ENCODE measurements around the gene KRT4. TPM values are rescaled to one million over a fixed set of nuclear protein-coding genes. Genes with fewer than 3 reads are reported as not detected.
A peak's percentile ranks its signal among the peaks of the same experiment; 100 is the strongest.

KRT4 gene
- total RNA-seq, 1 experiment from 2014 or later = not detected

GRCh38 chr12:52860102-52860823 is 46.3 kb upstream of the KRT4 start:
- RAD21 ChIA-PET (ENCODE audit: low non-redundant PET in 1 of 2, low total read pairs in 2 of 2, uncharacterized antibody in 2 of 2, unreplicated experiment in 2 of 2) = no interaction called here
- no peak overlapping the region for H3K9ac ChIP-seq (ENCODE audit: low read length)
- no TSS peak for BruUV-seq (replicated peaks)
- no peaks in the 10 kb centered on the region for H3K9me3 ChIP-seq (ENCODE audit: control insufficient read depth in 1 of 2, insufficient read depth in 1 of 2, low read depth in 1 of 2, low read length in 2 of 2)
- TF ChIP-seq ZFX (IDR thresholded peaks at IDR 0.05) (no peak), YY1 (IDR thresholded peaks at IDR 0.05; ENCODE audit: extremely low read depth, insufficient replicate concordance, low read depth, low read length) (no peak), ZNF274 (IDR thresholded peaks at IDR 0.05; ENCODE audit: low read depth, low read length) (no peak), SP1 (IDR thresholded peaks at IDR 0.05; ENCODE audit: low read depth) (no peak), TCF7L2 (IDR thresholded peaks at IDR 0.05; ENCODE audit: borderline replicate concordance, extremely low read depth, insufficient read depth, insufficient read length) (no peak), MAX (IDR thresholded peaks at IDR 0.05) (no peak)
- no peaks in the 10 kb centered on the region for H4K20me1 ChIP-seq (ENCODE audit: insufficient read depth)
- ATAC-seq = peak; percentile 61; the same call in 1 of the 2 replicates
- CTCF ChIA-PET = interaction anchor here (0.6 to 1.3 kb wide), 2 partner anchors 10 to 534 kb away, joined by 3 to 8 read pairs; no protein-coding TSS in a partner anchor
- H3K79me2 ChIP-seq (ENCODE audit: insufficient read depth, low read length) = no peaks in the 10 kb centered on the region
- no peaks in the 10 kb centered on the region for H3K27me3 ChIP-seq (ENCODE audit: insufficient read depth, low read length)
- no peak for DNase-seq (ENCODE audit: low read depth, low spot score)
- H3K4me1 ChIP-seq (ENCODE audit: control insufficient read depth in 1 of 2, insufficient read depth in 2 of 2, low read length in 2 of 2) = peaks cover 2 to 22% of the 10 kb centered on the region in 2 experiments; a peak in 3 of 4 replicates
- no peaks in the 10 kb centered on the region for H3K36me3 ChIP-seq (ENCODE audit: control insufficient read depth in 1 of 2, insufficient read depth in 2 of 2, low read length in 2 of 2)
- no peak overlapping the region for H2AFZ ChIP-seq (ENCODE audit: low read depth, low read length, poor library complexity, severe bottlenecking)
- POLR2A ChIA-PET = no interaction called here
- no peak overlapping the region for H3K4me3 ChIP-seq (replicated peaks in 1 of 2; ENCODE audit: low read depth in 1 of 2, low read length in 2 of 2)
- no peaks in the 10 kb centered on the region for H3K9me2 ChIP-seq (ENCODE audit: insufficient read depth)
- no peak overlapping the region for H3K4me2 ChIP-seq (ENCODE audit: low read length)
- intact Hi-C loops (cut with micrococcal nuclease) = loop anchor here (10.0 kb wide), 1 partner anchor 145 kb away; no protein-coding TSS in a partner anchor
- no peak overlapping the region for H3K27ac ChIP-seq (ENCODE audit: low read depth, low read length)

GRCh38 chr12:52857500-52857899 is 43.6 kb upstream of the KRT4 start:
- no TSS peak for BruUV-seq (replicated peaks)
- DNase-seq (ENCODE audit: low read depth, low spot score) (no peak), ATAC-seq (peak; percentile 70)
- ChIA-PET CTCF (interaction anchor here (1.5 kb wide), 1 partner anchor 13 kb away, joined by 5 read pairs; no protein-coding TSS in a partner anchor), POLR2A (no interaction called here), RAD21 (ENCODE audit: low non-redundant PET in 1 of 2, low total read pairs in 2 of 2, uncharacterized antibody in 2 of 2, unreplicated experiment in 2 of 2) (no interaction called here)
- H2AFZ ChIP-seq (ENCODE audit: low read depth, low read length, poor library complexity, severe bottlenecking) = no peak overlapping the region
- H3K36me3 ChIP-seq (ENCODE audit: control insufficient read depth in 1 of 2, insufficient read depth in 2 of 2, low read length in 2 of 2) = no peaks in the 10 kb centered on the region
- H3K4me2 ChIP-seq (ENCODE audit: low read length) = peak overlapping the region; percentile 47
- H3K9me2 ChIP-seq (ENCODE audit: insufficient read depth) = no peaks in the 10 kb centered on the region
- no peaks in the 10 kb centered on the region for H3K27me3 ChIP-seq (ENCODE audit: insufficient read depth, low read length)
- TF ChIP-seq EGR1 (IDR thresholded peaks at IDR 0.05; ENCODE audit: low read depth) (no peak), ZNF274 (IDR thresholded peaks at IDR 0.05; ENCODE audit: low read depth, low read length) (no peak), CTCF (IDR thresholded peaks at IDR 0.05 in 2 of 3, conservative IDR thresholded peaks at IDR 0.05 in 1 of 3; ENCODE audit: borderline replicate concordance in 1 of 3, insufficient read depth in 1 of 3, low read depth in 2 of 3, low read length in 2 of 3) (no peak), SP1 (IDR thresholded peaks at IDR 0.05; ENCODE audit: low read depth) (no peak), POLR2AphosphoS5 (IDR thresholded peaks at IDR 0.05; ENCODE audit: low read depth, low read length) (no peak), FOSL1 (IDR thresholded peaks at IDR 0.05; ENCODE audit: low read depth) (no peak), ELF1 (IDR thresholded peaks at IDR 0.05; ENCODE audit: borderline replicate concordance, low read depth) (no peak), CEBPB (IDR thresholded peaks at IDR 0.05; ENCODE audit: low read depth) (no peak), POLR2A (IDR thresholded peaks at IDR 0.05; ENCODE audit: borderline replicate concordance, extremely low read depth, insufficient read depth, insufficient read length) (no peak)
- peaks cover 0 to 19% of the 10 kb centered on the region in 2 experiments; a peak in 2 of 4 replicates for H3K4me1 ChIP-seq (ENCODE audit: control insufficient read depth in 1 of 2, insufficient read depth in 2 of 2, low read length in 2 of 2)
- intact Hi-C loops (cut with micrococcal nuclease) = no loop called here
- H3K9ac ChIP-seq (ENCODE audit: low read length) = no peak overlapping the region
- no peak overlapping the region for H3K4me3 ChIP-seq (replicated peaks in 1 of 2; ENCODE audit: low read depth in 1 of 2, low read length in 2 of 2)
- no peaks in the 10 kb centered on the region for H4K20me1 ChIP-seq (ENCODE audit: insufficient read depth)
- H3K79me2 ChIP-seq (ENCODE audit: insufficient read depth, low read length) = no peaks in the 10 kb centered on the region
- H3K9me3 ChIP-seq (ENCODE audit: control insufficient read depth in 1 of 2, insufficient read depth in 1 of 2, low read depth in 1 of 2, low read length in 2 of 2) = no peaks in the 10 kb centered on the region
- H3K27ac ChIP-seq (ENCODE audit: low read depth, low read length) = no peak overlapping the region
